ENCODE data around the gene GOLGA8M. TPM values are rescaled to one million over a fixed set of nuclear protein-coding genes. Genes with fewer than 3 reads are reported as not detected.

GOLGA8M gene
- total and polyA plus RNA-seq, 12 donors = 0.22 to 3.0 (median 1.6) TPM; not detected in 2

Small RNA genes lying within 50 kb of the gene (small RNA-seq; reads per million reads assigned to genes)
- 0 reads per million in 2 donors for gene RN7SL719P

Other genes with a start within 250 kb of the GOLGA8M start
- gene GOLGA8G, start 179.4 kb downstream of the GOLGA8M start, total RNA-seq = not detected
- gene GOLGA8G, start 179.4 kb downstream of the GOLGA8M start, polyA plus RNA-seq = under 1 TPM in 1 of 3 donors, not detected in 2; under 0.01 TPM
- gene GOLGA6L25, start 158.9 kb downstream of the GOLGA8M start, total RNA-seq = not detected
- not detected for gene GOLGA6L25, start 158.9 kb downstream of the GOLGA8M start, polyA plus RNA-seq
- gene GOLGA6L7, start 136.2 kb upstream of the GOLGA8M start, total RNA-seq = not detected
- not detected for gene GOLGA6L7, start 136.2 kb upstream of the GOLGA8M start, polyA plus RNA-seq
- gene APBA2, start 173.6 kb upstream of the GOLGA8M start, total RNA-seq = 10 to 100 TPM in 1 of 9 donors, 1 to 10 TPM in 8; 2.2 to 13.2 (median 4.8) TPM
- 1 to 10 TPM; 2.1 to 6.9 (median 3.1) TPM for gene APBA2, start 173.6 kb upstream of the GOLGA8M start, polyA plus RNA-seq